Lung (tissue), 12 donors: ENCODE data around the gene DYNLT4. TPM values are rescaled to one million over a fixed set of nuclear protein-coding genes. Genes with fewer than 3 reads are reported as not detected.
A peak's percentile ranks its signal among the peaks of the same experiment; 100 is the strongest.

Source experiments
- ATAC-seq: fragments of 200-7000 bp; cut with Tn5 transposase; one replicate; pipeline ENCODE4 v1.9.1; 2020; ENCODE audit warnings: moderate number of reproducible peaks; ENCODE audit not compliant: insufficient read depth, low FRiP score
- DNase-seq, 3 donors: peaks; one replicate each; pipeline ENCODE4 v3.0.0-alpha.2; 2013 to 2017
- H3K27ac ChIP-seq, 2 donors: one replicate each; pipeline ENCODE4 v1.5.1; 2013; ENCODE audit warnings: mild to moderate bottlenecking in 2 of 2, moderate library complexity in 2 of 2, control low read depth in 1 of 2, inconsistent platforms in 1 of 2, low read depth in 1 of 2, low read length in 1 of 2
- H3K27me3 ChIP-seq, 3 donors: one replicate each; pipeline ENCODE4 v1.5.1; 2013; ENCODE audit warnings: low read length in 2 of 3; ENCODE audit not compliant: control insufficient read depth in 3 of 3, insufficient read depth in 3 of 3
- H3K36me3 ChIP-seq, 4 donors: one replicate each; pipeline ENCODE4 v1.5.1; 2013; ENCODE audit warnings: low read length in 4 of 4, mild to moderate bottlenecking in 1 of 4, moderate library complexity in 1 of 4; ENCODE audit not compliant: control insufficient read depth in 4 of 4, insufficient read depth in 4 of 4
- H3K4me1 ChIP-seq, 5 donors: one replicate each; pipeline ENCODE4 v1.5.1; 2013; ENCODE audit warnings: low read length in 5 of 5, mild to moderate bottlenecking in 2 of 5, moderate library complexity in 1 of 5; ENCODE audit not compliant: control insufficient read depth in 5 of 5, insufficient read depth in 5 of 5
- H3K4me3 ChIP-seq: one replicate; pipeline ENCODE4 v1.5.1; 2013; ENCODE audit warnings: mild to moderate bottlenecking, control low read depth, moderate library complexity
- H3K9ac ChIP-seq, 2 donors: one replicate each; pipeline ENCODE4 v1.5.1; 2013; ENCODE audit warnings: low read length in 2 of 2, control low read depth in 1 of 2; ENCODE audit not compliant: insufficient read depth in 1 of 2
- H3K9me3 ChIP-seq, 4 donors: one replicate each; pipeline ENCODE4 v1.5.1; 2013; ENCODE audit warnings: low read length in 3 of 4, mild to moderate bottlenecking in 1 of 4, moderate library complexity in 1 of 4; ENCODE audit not compliant: control insufficient read depth in 4 of 4, insufficient read depth in 3 of 4
- WGBS, 2 donors: extraction: QIAGEN DNeasy Blood & Tissue Kit; methylation state at CpG; one replicate each; pipeline ENCODE4 v1.1.7; 2013; 5-methylcytosine and 5-hydroxymethylcytosine counted together
- polyA plus RNA-seq, 2 donors: library from polyadenylated mRNA; stranded (reverse); fragments of 200-250 nt; gene quantifications; one replicate each; pipeline ENCODE4 v1.2.1, GENCODE V29; 2013
- total RNA-seq, 2 donors: library from RNA; depleted of rRNA in 1 of 2; stranded (reverse); fragments of >200 nt in 1 of 2; gene quantifications; one replicate each; pipeline ENCODE4 v1.2.1, GENCODE V29; 2014 to 2021
- TF ChIP-seq, protein P1 (sequence below): IDR thresholded peaks from 2 replicates; pipeline ENCODE4 v1.5.1; 2012; ENCODE audit warnings: mild to moderate bottlenecking; ENCODE audit errors: control extremely low read depth, extremely low read depth
- donor health status: control.
- donor health status: control.
- donor health status: Bipolar disorder and iron deficiency.
- donor health status: healthy.
- donor health status: DM: yes; HTN: yes; CAD: no.

DYNLT4 gene
- total and polyA plus RNA-seq, 4 donors, result 1.7 to 13.0 (median 4.2) TPM

DNA sequence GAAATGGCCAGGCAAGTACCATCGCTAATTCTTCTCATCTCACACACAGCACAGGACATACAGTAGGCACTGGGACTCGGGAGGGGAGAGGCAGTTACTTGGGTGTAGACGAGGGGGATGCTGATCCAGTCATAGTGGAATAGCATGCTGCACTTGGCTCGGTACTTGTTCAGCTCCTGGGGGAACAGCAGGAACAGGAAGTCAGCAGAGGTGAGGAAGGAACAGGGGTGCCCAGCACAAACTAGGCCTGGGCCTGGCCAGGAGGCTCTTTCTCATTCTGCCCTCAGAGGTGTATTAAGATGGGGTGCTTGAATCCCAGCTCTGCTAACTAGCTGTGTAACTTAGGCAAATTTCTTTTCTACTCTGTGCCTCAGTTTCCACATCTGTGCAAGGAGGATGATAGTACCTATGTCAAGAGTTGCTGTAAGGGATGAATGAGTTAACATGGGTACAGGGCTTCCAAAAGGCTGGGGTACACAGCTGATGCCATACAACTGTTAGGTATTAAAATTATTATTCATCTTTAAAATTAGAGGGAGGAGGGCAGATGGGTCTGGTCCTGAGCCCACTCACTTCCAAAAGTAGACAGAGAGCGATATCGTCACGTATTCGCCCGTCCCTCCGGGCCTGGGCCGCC lies 21.5 kb downstream of the DYNLT4 start:
- no peak overlapping the region for H3K9ac ChIP-seq
- DNase-seq (no peak), ATAC-seq (no peak)
- no peaks in the 10 kb centered on the region for H3K27me3 ChIP-seq
- H3K9me3 ChIP-seq, result no peaks in the 10 kb centered on the region
- WGBS, 2 donors, result 29 to 41% methylated on average over 11 of the region's 11 CpGs
- no peak overlapping the region for H3K4me3 ChIP-seq
- no peak overlapping the region for H3K27ac ChIP-seq
- H3K4me1 ChIP-seq, result peaks cover 5 to 30% (median 8%) of the 10 kb centered on the region in 5 donors
- TF ChIP-seq, protein P1, sequence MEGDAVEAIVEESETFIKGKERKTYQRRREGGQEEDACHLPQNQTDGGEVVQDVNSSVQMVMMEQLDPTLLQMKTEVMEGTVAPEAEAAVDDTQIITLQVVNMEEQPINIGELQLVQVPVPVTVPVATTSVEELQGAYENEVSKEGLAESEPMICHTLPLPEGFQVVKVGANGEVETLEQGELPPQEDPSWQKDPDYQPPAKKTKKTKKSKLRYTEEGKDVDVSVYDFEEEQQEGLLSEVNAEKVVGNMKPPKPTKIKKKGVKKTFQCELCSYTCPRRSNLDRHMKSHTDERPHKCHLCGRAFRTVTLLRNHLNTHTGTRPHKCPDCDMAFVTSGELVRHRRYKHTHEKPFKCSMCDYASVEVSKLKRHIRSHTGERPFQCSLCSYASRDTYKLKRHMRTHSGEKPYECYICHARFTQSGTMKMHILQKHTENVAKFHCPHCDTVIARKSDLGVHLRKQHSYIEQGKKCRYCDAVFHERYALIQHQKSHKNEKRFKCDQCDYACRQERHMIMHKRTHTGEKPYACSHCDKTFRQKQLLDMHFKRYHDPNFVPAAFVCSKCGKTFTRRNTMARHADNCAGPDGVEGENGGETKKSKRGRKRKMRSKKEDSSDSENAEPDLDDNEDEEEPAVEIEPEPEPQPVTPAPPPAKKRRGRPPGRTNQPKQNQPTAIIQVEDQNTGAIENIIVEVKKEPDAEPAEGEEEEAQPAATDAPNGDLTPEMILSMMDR, result no peak
- peaks cover 0 to 7% (median 5%) of the 10 kb centered on the region in 4 donors for H3K36me3 ChIP-seq

DNA sequence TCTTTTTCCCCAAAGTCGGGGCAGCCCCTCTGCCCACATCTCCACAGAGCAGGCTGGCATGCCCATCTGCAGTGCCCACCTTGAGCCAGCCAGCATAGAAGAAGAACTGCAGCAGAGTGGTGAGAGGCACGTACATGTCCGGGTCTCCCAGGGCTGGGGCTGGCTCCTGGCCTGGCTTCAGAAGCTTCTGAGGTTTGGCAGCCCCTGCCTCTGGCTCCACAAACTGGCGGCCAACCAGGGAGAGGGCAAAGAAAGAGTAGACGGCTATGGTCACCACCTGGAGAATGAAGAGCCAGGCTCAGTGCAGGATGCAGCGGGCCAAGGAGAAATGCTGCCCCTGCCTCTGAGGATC lies 22.1 kb downstream of the DYNLT4 start:
- DNase-seq (no peak), ATAC-seq (no peak)
- H3K4me3 ChIP-seq, result no peak overlapping the region
- no peak overlapping the region for H3K9ac ChIP-seq
- no peak overlapping the region for H3K27ac ChIP-seq
- 87 to 96% methylated on average over 6 of the region's 6 CpGs for WGBS, 2 donors
- TF ChIP-seq, protein P1, result no peak
- H3K36me3 ChIP-seq, result peaks cover 0 to 12% (median 6%) of the 10 kb centered on the region in 4 donors
- H3K4me1 ChIP-seq, result peaks cover 5 to 30% (median 8%) of the 10 kb centered on the region in 5 donors
- no peaks in the 10 kb centered on the region for H3K9me3 ChIP-seq
- no peaks in the 10 kb centered on the region for H3K27me3 ChIP-seq

DNA sequence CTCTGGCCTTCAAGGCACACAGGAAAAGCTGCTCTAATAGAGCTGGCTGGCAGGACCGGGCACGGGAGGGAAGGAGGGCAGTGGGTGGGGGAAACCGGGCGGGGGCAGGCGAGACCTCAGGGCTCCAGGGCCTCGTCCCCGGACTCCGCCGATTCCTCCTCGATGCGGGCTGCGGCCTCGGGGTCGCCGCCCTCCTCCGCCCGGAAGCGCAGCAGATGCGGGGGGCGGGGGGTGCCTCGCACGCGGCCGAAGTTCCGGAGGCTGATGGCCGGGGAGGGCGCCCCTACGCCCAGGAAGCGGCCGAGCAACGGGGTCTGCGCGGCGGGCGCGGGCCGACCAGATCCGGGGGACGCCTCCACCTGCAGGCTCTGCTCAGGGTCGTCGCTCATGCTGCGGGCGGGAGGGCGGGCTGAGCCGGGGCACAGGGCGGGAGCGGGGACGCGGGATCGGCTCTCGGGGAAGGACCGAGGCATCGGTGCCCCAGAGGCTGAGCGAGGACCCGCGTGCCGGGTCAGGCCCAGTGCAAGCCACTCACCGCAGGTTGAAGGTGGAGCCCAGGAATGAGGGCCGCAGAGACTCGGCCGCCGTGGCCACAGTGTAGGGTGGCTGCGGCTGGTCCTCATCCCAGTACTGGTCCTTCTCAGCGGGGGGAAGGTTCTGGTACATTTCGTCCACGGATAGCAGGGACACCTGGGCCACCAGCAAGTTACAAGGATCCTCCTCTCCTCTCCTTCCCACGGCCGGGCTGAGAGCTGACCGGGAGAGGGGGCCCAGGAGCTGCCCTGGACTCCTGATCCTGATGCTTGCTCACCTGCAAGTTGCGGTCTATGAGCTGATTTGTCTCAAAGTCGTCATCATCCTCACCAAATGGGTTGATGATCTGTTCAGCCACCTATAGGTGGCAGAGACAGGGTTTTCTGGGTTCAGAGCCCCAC lies 22.8 kb downstream of the DYNLT4 start:
- DNase-seq (peak in 2 of 3 donors; percentile 43 to 65), ATAC-seq (no peak)
- Histone ChIP-seq H3K4me3 (peak overlapping the region; percentile 11), H3K4me1 (peaks cover 5 to 30% (median 8%) of the 10 kb centered on the region in 5 donors), H3K27ac (no peak overlapping the region), H3K36me3 (peaks cover 0 to 18% (median 7%) of the 10 kb centered on the region in 4 donors), H3K9ac (peak overlapping the region in 1 of 2 donors; percentile 71), H3K9me3 (no peaks in the 10 kb centered on the region), H3K27me3 (no peaks in the 10 kb centered on the region)
- 11 to 13% methylated on average over 61 to 71 of the region's 71 CpGs for WGBS, 2 donors
- TF ChIP-seq, protein P1, result no peak
